ENCODE measurements around the gene SLC1A2. TPM values are rescaled to one million over a fixed set of nuclear protein-coding genes. Genes with fewer than 3 reads are reported as not detected.

The SLC1A2 gene
- total and polyA plus RNA-seq, 2 donors (not counting 3 experiments of a cell fraction or from before 2014, with no cell fraction given), result not detected

GRCh38 chr11:35321532-35322317 lies 97.6 kb downstream of the SLC1A2 start:
- H3K36me3 ChIP-seq (ENCODE audit: control insufficient read depth in 2 of 2, extremely low read depth in 1 of 2, insufficient read depth in 2 of 2, low read length in 2 of 2), result no peaks in the 10 kb centered on the region
- TF ChIP-seq GATA2 (IDR thresholded peaks at IDR 0.05; ENCODE audit: insufficient read depth, insufficient read length, low read depth, low read length), result no peak
- TF ChIP-seq EZH2 (IDR thresholded peaks at IDR 0.05; ENCODE audit: borderline replicate concordance, low read depth, low read length, severe bottlenecking), result no peak
- TF ChIP-seq, protein P1, sequence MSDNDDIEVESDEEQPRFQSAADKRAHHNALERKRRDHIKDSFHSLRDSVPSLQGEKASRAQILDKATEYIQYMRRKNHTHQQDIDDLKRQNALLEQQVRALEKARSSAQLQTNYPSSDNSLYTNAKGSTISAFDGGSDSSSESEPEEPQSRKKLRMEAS (IDR thresholded peaks at IDR 0.05; ENCODE audit: insufficient read depth, insufficient read length), result no peak
- TF ChIP-seq JUN (IDR thresholded peaks at IDR 0.05; ENCODE audit: borderline replicate concordance, insufficient read depth, insufficient read length, low read depth), result no peak
- TF ChIP-seq MYC (IDR thresholded peaks at IDR 0.05; ENCODE audit: low read depth, low read length), result no peak
- no peak for TF ChIP-seq FOS (IDR thresholded peaks at IDR 0.05; ENCODE audit: borderline replicate concordance, insufficient read depth, low read length)
- TF ChIP-seq POLR2AphosphoS5 (IDR thresholded peaks at IDR 0.05; ENCODE audit: insufficient read depth, low read depth, low read length), result no peak
- no peak for TF ChIP-seq POLR2A (IDR thresholded peaks at IDR 0.05; ENCODE audit: low read depth, low read length)
- dilution Hi-C loops (cut with MboI; ENCODE audit: extremely low pct_ligation_motif_present, low sequenced_read_pairs), result no loop called here
- intact Hi-C loops (cut with micrococcal nuclease), result no loop called here
- H2AFZ ChIP-seq (ENCODE audit: low read depth, low read length), result no peak overlapping the region
- H3K4me1 ChIP-seq (ENCODE audit: control insufficient read depth, extremely low read depth, insufficient read depth, low read length), result no peaks in the 10 kb centered on the region
- H3K79me2 ChIP-seq (ENCODE audit: control insufficient read depth, insufficient read depth, low read length), result no peaks in the 10 kb centered on the region
- H3K4me2 ChIP-seq (ENCODE audit: insufficient read depth, low read length), result no peak overlapping the region
- H3K9me3 ChIP-seq (replicated peaks; ENCODE audit: control insufficient read depth, insufficient read depth, low read length), result no peaks in the 10 kb centered on the region
- FAIRE-seq (no peak), DNase-seq (ENCODE audit: low read depth, low spot score) (no peak)
- POLR2A ChIA-PET, result no interaction called here
- no peaks in the 10 kb centered on the region for H3K9me1 ChIP-seq (replicated peaks; ENCODE audit: control insufficient read depth, extremely low read depth, insufficient read depth, low read length)
- CTCF ChIA-PET, result no interaction called here
- peaks cover 2 to 15% of the 10 kb centered on the region in 2 experiments for H3K27me3 ChIP-seq (ENCODE audit: control insufficient read depth in 2 of 2, insufficient read depth in 2 of 2, low read length in 2 of 2)
- no peak overlapping the region for H3K27ac ChIP-seq (ENCODE audit: insufficient read depth, low read depth, low read length)
- H3K4me3 ChIP-seq (replicated peaks in 1 of 3; ENCODE audit: insufficient read depth in 1 of 3, low read depth in 1 of 3, low read length in 3 of 3), result no peak overlapping the region
- no peaks in the 10 kb centered on the region for H4K20me1 ChIP-seq (replicated peaks; ENCODE audit: control insufficient read depth, extremely low read depth, insufficient read depth, low read length)
- BruUV-seq (replicated peaks), result no TSS peak
- no peak overlapping the region for H3K9ac ChIP-seq (replicated peaks; ENCODE audit: extremely low read depth, insufficient read depth, low read length)

Data from endothelial cell of umbilical vein (primary cell).